Activated CD4-positive, alpha-beta T cell treated with anti-CD3 and anti-CD28 coated beads for 1 hour (primary cell): Measurements from ENCODE around the gene ZP3.
"Not testable (repeated sequence)": the region's sequence is repeated elsewhere in the genome, so short reads cannot be mapped to it uniquely, and the experiment has no call there.

Experiments used
- DNase-seq: peaks from one replicate; pipeline ENCODE4 v3.0.0-alpha.2; 2020

The ZP3 gene

GRCh38 chr7:76487969-76488368 lies 63.2 kb downstream of the ZP3 start:
- not testable (repeated sequence) for DNase-seq
